Prostate gland (tissue), 2 donors: ENCODE data around the gene ARFGAP2.

Source experiments
- POLR2AphosphoS5 ChIP-seq: sonication (generic); formaldehyde crosslinking; IDR thresholded peaks from one replicate; pipeline ENCODE4 v1.6.1; 2017; ENCODE audit warnings: antibody characterized with exemption
- TF ChIP-seq, protein P1 (sequence below), 4 experiments: fragments of 200-600 bp in 2 of 4; fragments of 450-650 bp in 2 of 4; sonication (generic) in 2 of 4; IDR thresholded peaks; 1 replicate in 3 of 4; 2 replicates in 1 of 4; pipeline ENCODE4 v1.5.1; 2016 to 2019; ENCODE audit warnings: antibody characterized with exemption in 4 of 4, mild to moderate bottlenecking in 2 of 4, moderate library complexity in 2 of 4

DNA sequence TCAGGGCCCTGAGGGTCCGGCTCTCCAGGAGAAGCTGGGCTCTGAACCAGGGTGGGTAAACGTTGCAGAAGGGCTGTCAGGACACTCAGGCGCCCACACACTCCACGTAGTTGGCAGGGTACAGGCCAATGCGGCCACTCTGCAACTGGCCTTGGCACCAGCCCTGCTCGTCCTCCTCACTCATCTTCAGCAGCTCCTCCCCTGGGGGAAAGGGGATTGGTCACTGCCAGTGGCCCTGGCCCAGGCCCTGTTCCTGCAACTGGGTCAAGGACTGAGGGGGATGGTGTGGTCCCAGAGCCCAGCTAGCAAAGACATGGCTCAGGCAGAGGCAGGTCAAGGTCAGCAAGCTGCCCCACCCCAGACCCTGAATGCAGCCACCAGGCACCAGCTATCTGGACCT lies 1.2 kb upstream of the ARFGAP2 start:
- TF ChIP-seq, protein P1, sequence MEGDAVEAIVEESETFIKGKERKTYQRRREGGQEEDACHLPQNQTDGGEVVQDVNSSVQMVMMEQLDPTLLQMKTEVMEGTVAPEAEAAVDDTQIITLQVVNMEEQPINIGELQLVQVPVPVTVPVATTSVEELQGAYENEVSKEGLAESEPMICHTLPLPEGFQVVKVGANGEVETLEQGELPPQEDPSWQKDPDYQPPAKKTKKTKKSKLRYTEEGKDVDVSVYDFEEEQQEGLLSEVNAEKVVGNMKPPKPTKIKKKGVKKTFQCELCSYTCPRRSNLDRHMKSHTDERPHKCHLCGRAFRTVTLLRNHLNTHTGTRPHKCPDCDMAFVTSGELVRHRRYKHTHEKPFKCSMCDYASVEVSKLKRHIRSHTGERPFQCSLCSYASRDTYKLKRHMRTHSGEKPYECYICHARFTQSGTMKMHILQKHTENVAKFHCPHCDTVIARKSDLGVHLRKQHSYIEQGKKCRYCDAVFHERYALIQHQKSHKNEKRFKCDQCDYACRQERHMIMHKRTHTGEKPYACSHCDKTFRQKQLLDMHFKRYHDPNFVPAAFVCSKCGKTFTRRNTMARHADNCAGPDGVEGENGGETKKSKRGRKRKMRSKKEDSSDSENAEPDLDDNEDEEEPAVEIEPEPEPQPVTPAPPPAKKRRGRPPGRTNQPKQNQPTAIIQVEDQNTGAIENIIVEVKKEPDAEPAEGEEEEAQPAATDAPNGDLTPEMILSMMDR (IDR thresholded peaks at IDR 0.05) = no peak
- TF ChIP-seq POLR2AphosphoS5 = no peak
